ENCODE data around the gene MYO7A.

DNA sequence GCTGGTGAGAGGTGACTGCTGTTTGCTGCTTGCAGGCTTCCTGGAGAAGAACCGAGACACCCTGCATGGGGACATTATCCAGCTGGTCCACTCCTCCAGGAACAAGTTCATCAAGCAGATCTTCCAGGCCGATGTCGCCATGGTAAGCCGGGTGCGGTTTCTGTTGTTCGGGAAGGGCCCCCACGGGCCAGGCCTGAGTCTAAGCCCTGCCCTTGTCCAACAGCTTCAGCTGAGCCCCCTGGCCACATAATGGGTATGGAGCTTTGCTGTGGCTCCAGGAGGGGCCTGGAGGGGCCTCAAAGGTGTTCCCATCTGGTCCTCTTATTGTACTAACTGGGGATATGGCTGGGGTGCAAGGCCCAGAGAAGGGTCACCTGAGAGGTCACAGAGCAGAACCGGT lies 38.0 kb downstream of the MYO7A start:
- TF ChIP-seq, protein P1, sequence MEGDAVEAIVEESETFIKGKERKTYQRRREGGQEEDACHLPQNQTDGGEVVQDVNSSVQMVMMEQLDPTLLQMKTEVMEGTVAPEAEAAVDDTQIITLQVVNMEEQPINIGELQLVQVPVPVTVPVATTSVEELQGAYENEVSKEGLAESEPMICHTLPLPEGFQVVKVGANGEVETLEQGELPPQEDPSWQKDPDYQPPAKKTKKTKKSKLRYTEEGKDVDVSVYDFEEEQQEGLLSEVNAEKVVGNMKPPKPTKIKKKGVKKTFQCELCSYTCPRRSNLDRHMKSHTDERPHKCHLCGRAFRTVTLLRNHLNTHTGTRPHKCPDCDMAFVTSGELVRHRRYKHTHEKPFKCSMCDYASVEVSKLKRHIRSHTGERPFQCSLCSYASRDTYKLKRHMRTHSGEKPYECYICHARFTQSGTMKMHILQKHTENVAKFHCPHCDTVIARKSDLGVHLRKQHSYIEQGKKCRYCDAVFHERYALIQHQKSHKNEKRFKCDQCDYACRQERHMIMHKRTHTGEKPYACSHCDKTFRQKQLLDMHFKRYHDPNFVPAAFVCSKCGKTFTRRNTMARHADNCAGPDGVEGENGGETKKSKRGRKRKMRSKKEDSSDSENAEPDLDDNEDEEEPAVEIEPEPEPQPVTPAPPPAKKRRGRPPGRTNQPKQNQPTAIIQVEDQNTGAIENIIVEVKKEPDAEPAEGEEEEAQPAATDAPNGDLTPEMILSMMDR (IDR thresholded peaks at IDR 0.05; ENCODE audit: insufficient read depth, low read depth, low read length), result no peak
- TF ChIP-seq EZH2 (IDR thresholded peaks at IDR 0.05; ENCODE audit: insufficient read depth, low read length), result no peak
